Activated CD8-positive, alpha-beta T cell treated with anti-CD3 and anti-CD28 coated beads for 36 hours (primary cell): ENCODE data around the gene HBZ. TPM values are rescaled to one million over a fixed set of nuclear protein-coding genes. Genes with fewer than 3 reads are reported as not detected.
A peak's percentile ranks its signal among the peaks of the same experiment; 100 is the strongest.

Source experiments
- ATAC-seq: fragments of 200-7000 bp; cut with Tn5 transposase; one replicate; pipeline ENCODE4 v1.10.0; 2021; ENCODE audit warnings: mild to moderate bottlenecking, moderate library complexity
- CTCF ChIA-PET: fragments of 350-600 bp; sonication (Branson Sonifier 250); formaldehyde crosslinking; loops from one replicate; lab custom pipeline; 2021; ENCODE audit warnings: antibody characterized with exemption; lab: Charles Lee
- POLR2A ChIA-PET: fragments of 350-600 bp; sonication (Branson Sonifier 250); formaldehyde crosslinking; loops from one replicate; lab custom pipeline; 2021; ENCODE audit warnings: antibody characterized with exemption; lab: Charles Lee
- DNase-seq: peaks from one replicate; pipeline ENCODE4 v3.0.0-alpha.2; 2020
- H3K27ac Mint-ChIP-seq: one replicate; pipeline ENCODE4 v1.8.0; 2021; ENCODE audit warnings: mild to moderate bottlenecking, mixed read lengths
- H3K27me3 Mint-ChIP-seq: one replicate; pipeline ENCODE4 v1.8.0; 2021; ENCODE audit warnings: mixed read lengths
- H3K36me3 Mint-ChIP-seq: one replicate; pipeline ENCODE4 v1.8.0; 2021; ENCODE audit warnings: low read depth, mixed read lengths
- H3K4me1 Mint-ChIP-seq: one replicate; pipeline ENCODE4 v1.8.0; 2021; ENCODE audit warnings: low read depth, mixed read lengths
- H3K4me3 Mint-ChIP-seq: one replicate; pipeline ENCODE4 v1.8.0; 2021; ENCODE audit warnings: mild to moderate bottlenecking, moderate library complexity, mixed read lengths
- H3K9me3 Mint-ChIP-seq: one replicate; pipeline ENCODE4 v1.8.0; 2021; ENCODE audit warnings: mixed read lengths
- intact Hi-C: fragments of 100-400 bp; cut with micrococcal nuclease; formaldehyde crosslinking; loops from one replicate; pipeline ENCODE4 v1.10.0; 2022
- total RNA-seq, 2 experiments: library from RNA; stranded (reverse); gene quantifications; one replicate each; pipeline ENCODE4 v1.2.3, GENCODE V29; 2021
- TF ChIP-seq, protein P1 (sequence below): fragments of 200-600 bp; IDR thresholded peaks from one replicate; pipeline ENCODE4 v1.8.0; 2022; ENCODE audit warnings: antibody characterized with exemption, mild to moderate bottlenecking

The HBZ gene
- total RNA-seq, 2 experiments from 2014 or later = not detected

DNA sequence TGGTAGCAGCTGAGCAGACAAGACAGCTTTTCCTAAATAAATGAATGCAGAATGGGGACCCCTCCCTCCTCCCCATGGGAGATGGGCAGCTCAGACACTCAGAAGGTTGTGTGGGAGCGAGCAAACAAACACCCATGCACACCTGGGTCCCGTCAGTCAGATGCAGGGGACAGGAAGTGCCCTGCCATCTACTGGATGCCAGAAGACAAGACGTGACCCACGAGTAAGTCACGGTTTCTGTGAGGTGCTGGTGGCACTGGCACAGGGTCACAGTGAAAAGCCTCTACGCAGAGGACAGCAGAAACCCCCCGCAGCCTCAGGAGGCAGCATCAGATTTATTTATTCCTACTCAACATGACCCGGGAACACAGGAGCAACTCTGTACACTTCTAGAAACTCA, 36.2 kb downstream of the HBZ start:
- Mint-ChIP-seq H3K27me3 (no peaks in the 10 kb centered on the region), H3K27ac (peak overlapping the region; percentile 52), H3K9me3 (no peaks in the 10 kb centered on the region), H3K4me1 (peaks cover 3% of the 10 kb centered on the region), H3K4me3 (no peak overlapping the region), H3K36me3 (peaks cover 50% of the 10 kb centered on the region)
- DNase-seq (peak; percentile 47), ATAC-seq (peak; percentile 84)
- POLR2A ChIA-PET = interaction anchor here (1.4 to 2.1 kb wide), 2 partner anchors 10 to 30 kb away, joined by 3 to 6 read pairs; no protein-coding TSS in a partner anchor
- intact Hi-C loops = no loop called here
- CTCF ChIA-PET = interaction anchor here (1.6 to 2.5 kb wide), 2 partner anchors 39 to 174 kb away, joined by 3 to 6 read pairs; no protein-coding TSS in a partner anchor
- TF ChIP-seq, protein P1, sequence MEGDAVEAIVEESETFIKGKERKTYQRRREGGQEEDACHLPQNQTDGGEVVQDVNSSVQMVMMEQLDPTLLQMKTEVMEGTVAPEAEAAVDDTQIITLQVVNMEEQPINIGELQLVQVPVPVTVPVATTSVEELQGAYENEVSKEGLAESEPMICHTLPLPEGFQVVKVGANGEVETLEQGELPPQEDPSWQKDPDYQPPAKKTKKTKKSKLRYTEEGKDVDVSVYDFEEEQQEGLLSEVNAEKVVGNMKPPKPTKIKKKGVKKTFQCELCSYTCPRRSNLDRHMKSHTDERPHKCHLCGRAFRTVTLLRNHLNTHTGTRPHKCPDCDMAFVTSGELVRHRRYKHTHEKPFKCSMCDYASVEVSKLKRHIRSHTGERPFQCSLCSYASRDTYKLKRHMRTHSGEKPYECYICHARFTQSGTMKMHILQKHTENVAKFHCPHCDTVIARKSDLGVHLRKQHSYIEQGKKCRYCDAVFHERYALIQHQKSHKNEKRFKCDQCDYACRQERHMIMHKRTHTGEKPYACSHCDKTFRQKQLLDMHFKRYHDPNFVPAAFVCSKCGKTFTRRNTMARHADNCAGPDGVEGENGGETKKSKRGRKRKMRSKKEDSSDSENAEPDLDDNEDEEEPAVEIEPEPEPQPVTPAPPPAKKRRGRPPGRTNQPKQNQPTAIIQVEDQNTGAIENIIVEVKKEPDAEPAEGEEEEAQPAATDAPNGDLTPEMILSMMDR = peak; percentile 45

DNA sequence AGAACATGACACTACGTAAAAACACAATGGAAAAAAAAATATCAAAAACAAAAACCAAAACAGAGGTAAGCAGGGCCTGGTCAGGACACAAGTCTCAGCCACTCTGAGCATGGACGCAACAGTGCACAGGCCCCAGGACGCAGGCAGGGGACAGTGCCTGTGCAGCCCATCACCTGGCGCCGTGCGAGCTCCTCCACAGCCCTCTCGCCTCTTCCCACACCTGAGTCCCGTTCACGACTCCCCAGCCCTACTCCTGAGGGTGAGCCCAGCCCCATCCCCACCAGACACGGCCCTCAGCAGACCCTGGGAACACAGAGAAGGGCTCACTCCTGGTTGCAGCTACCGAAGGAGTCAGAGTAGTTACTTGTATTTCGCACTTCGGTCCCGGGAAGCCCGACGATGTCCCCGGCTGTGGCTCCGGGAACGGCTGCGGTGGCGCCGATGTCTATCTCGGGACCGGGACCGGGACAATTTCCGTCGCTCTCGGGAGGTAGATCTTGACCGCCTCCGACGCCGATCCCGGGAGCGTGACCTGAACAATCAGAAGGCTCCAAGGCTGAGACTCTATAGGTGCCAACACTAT, 37.3 kb downstream of the HBZ start:
- H3K4me3 Mint-ChIP-seq = no peak overlapping the region
- no peaks in the 10 kb centered on the region for H3K27me3 Mint-ChIP-seq
- H3K27ac Mint-ChIP-seq = no peak overlapping the region
- H3K36me3 Mint-ChIP-seq = peaks cover 51% of the 10 kb centered on the region
- ATAC-seq (no peak), DNase-seq (no peak)
- peaks cover 3% of the 10 kb centered on the region for H3K4me1 Mint-ChIP-seq
- POLR2A ChIA-PET = interaction anchor here (2.1 kb wide), 1 partner anchor 29 kb away, joined by 6 read pairs; no protein-coding TSS in a partner anchor
- CTCF ChIA-PET = interaction anchor here (2.5 kb wide), 1 partner anchor 38 kb away, joined by 6 read pairs; no protein-coding TSS in a partner anchor
- intact Hi-C loops = no loop called here
- H3K9me3 Mint-ChIP-seq = no peaks in the 10 kb centered on the region
- TF ChIP-seq, protein P1 = no peak

DNA sequence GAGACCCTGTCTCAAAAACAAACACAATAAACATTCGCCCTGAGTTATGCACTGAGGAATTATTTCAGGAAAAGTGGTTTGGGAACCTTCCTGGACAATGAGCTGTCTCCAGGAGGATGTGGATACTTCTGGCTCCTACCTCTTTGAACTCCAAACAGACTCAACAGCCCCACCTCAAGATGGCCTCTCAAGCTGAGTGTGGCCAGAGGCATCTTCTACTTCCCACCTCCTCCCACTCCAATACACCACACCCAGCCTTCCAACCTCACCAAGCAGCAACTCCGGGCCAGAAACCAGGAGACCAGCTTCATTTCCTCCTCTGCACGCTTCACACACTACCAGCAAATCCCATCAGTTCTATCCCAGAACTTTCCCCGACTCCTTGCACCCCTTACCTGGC, 39.4 kb downstream of the HBZ start:
- Mint-ChIP-seq H3K27me3 (no peaks in the 10 kb centered on the region), H3K9me3 (no peaks in the 10 kb centered on the region), H3K27ac (no peak overlapping the region), H3K36me3 (peaks cover 51% of the 10 kb centered on the region), H3K4me1 (peaks cover 3% of the 10 kb centered on the region), H3K4me3 (no peak overlapping the region)
- CTCF ChIA-PET = interaction anchor here (1.0 to 2.0 kb wide), 5 partner anchors 10 to 161 kb away, joined by 3 to 8 read pairs (median 5); no protein-coding TSS in a partner anchor
- DNase-seq (no peak), ATAC-seq (no peak)
- TF ChIP-seq, protein P1 = no peak
- intact Hi-C loops = no loop called here
- POLR2A ChIA-PET = interaction anchor here (0.7 to 1.9 kb wide), 4 partner anchors 10 to 37 kb away, joined by 3 to 4 read pairs (median 4); partner anchors contain the start of gene HBQ1

DNA sequence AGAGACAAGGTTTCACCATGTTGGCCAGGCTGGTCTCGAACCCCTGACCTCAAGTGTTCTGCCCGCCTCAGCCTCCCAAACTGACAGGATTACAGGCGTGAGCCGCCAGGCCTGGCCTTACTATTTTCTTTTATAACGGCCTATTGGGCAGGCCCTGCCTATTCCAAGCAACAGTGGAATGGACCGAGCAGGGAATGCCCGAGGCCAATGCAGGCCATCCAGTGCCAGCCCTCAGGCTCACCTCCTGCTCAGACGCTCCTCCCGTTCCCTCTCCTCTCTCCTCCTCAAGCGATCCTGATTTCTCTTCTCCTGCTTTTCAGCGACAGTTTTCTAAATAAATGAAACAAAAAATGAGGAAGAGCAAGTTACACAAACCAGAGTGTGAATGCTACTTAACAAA, 40.2 kb downstream of the HBZ start:
- TF ChIP-seq, protein P1 = no peak
- intact Hi-C loops = no loop called here
- ChIA-PET CTCF (interaction anchor here (1.0 to 2.2 kb wide), 3 partner anchors 11 to 160 kb away, joined by 3 to 9 read pairs (median 5); no protein-coding TSS in a partner anchor), POLR2A (interaction anchor here (1.6 to 1.9 kb wide), 2 partner anchors 12 to 36 kb away, joined by 4 read pairs; partner anchors contain the start of gene HBQ1)
- ATAC-seq = no peak
- no peak overlapping the region for H3K27ac Mint-ChIP-seq
- peaks cover 3% of the 10 kb centered on the region for H3K4me1 Mint-ChIP-seq
- no peaks in the 10 kb centered on the region for H3K9me3 Mint-ChIP-seq
- DNase-seq = no peak
- no peaks in the 10 kb centered on the region for H3K27me3 Mint-ChIP-seq
- no peak overlapping the region for H3K4me3 Mint-ChIP-seq
- H3K36me3 Mint-ChIP-seq = peaks cover 45% of the 10 kb centered on the region

DNA sequence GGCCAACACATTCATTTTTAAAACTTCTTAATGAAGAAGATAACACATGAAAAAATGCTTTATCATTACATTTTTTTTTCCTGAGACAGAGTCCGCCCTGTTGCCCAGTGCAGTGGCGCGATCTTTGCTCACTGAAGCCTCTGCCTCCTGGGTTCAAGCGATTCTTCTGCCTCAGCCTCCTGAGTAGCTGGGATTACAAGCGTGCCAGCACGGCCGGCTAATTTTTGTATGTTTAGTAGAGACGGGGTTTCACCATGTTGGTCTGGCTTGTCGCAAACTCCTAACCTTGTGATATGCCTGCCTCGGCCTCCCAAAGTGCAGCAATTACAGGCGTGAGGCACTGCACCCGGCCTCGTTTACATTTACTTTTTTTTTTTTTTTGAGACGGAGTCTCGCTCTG, 41.0 kb downstream of the HBZ start:
- H3K9me3 Mint-ChIP-seq = no peaks in the 10 kb centered on the region
- intact Hi-C loops = no loop called here
- TF ChIP-seq, protein P1 = no peak
- H3K36me3 Mint-ChIP-seq = peaks cover 44% of the 10 kb centered on the region
- DNase-seq (no peak), ATAC-seq (no peak)
- no peak overlapping the region for H3K27ac Mint-ChIP-seq
- H3K27me3 Mint-ChIP-seq = no peaks in the 10 kb centered on the region
- POLR2A ChIA-PET = interaction anchor here (1.6 kb wide), 1 partner anchor 35 kb away, joined by 4 read pairs; no protein-coding TSS in a partner anchor
- CTCF ChIA-PET = interaction anchor here (2.2 kb wide), 1 partner anchor 12 kb away, joined by 9 read pairs; no protein-coding TSS in a partner anchor
- H3K4me3 Mint-ChIP-seq = no peak overlapping the region
- peaks cover 3% of the 10 kb centered on the region for H3K4me1 Mint-ChIP-seq
